GM12878 (cell line): Measurements from ENCODE around the gene CIAO1. TPM values are rescaled to one million over a fixed set of nuclear protein-coding genes. Genes with fewer than 3 reads are reported as not detected.

Experiments
- ATAC-seq: fragments of 200-7000 bp; cut with Tn5 transposase; 3 replicates; pipeline ENCODE4 v1.9.1; 2020; ENCODE audit warnings: mild to moderate bottlenecking, moderate library complexity
- BruUV-seq: library from RNA; stranded (reverse); fragments of 400-500 nt; replicated peaks from 2 replicates; lab custom pipeline; 2021; lab: Mats Ljungman, UMichigan
- CTCF ChIA-PET: fragments of 300-600 bp; sonication (Branson Sonifier 250); formaldehyde crosslinking; extraction: SDS; loops from one replicate; lab custom pipeline; 2021; ENCODE audit warnings: inconsistent platforms; lab: Yijun Ruan, JAX
- POLR2A ChIA-PET: fragments of 350-600 bp; formaldehyde crosslinking; extraction: SDS; loops from one replicate; lab custom pipeline; 2021; ENCODE audit warnings: inconsistent platforms; lab: Charles Lee
- RAD21 ChIA-PET: fragments of 300-600 bp; sonication (Branson Sonifier 250); formaldehyde crosslinking; loops from one replicate; lab custom pipeline; 2023; ENCODE audit warnings: antibody characterized with exemption; ENCODE audit not compliant: unreplicated experiment; lab: Charles Lee
- SMC1A ChIA-PET: fragments of 300-600 bp; sonication (Branson Sonifier 250); formaldehyde crosslinking; loops from one replicate; lab custom pipeline; 2023; ENCODE audit not compliant: unreplicated experiment, uncharacterized antibody; lab: Charles Lee
- DNase-seq: peaks from one replicate; pipeline ENCODE4 v3.0.0-alpha.2; 2011; ENCODE audit warnings: low read depth, low spot score
- FAIRE-seq: peaks from 3 replicates; lab custom pipeline; 2011; peaks lifted over from hg19 to GRCh38; lab: Jason Lieb, UNC
- H2AFZ ChIP-seq: 2 replicates; pipeline ENCODE4 v1.6.0; 2011; ENCODE audit warnings: low read depth, low read length, control low read depth; ENCODE audit not compliant: control insufficient read depth
- H3K27ac ChIP-seq: 2 replicates; pipeline ENCODE4 v1.5.1; 2011; ENCODE audit warnings: control low read depth; ENCODE audit not compliant: control insufficient read depth, insufficient read depth
- H3K27me3 ChIP-seq, 2 experiments: replicated peaks in 1 of 2; 2 replicates each; pipeline versions ENCODE4 v1.6.0 to v1.6.1; 2011; ENCODE audit warnings: low read length in 1 of 2; ENCODE audit not compliant: control insufficient read depth in 2 of 2, insufficient read depth in 2 of 2
- H3K36me3 ChIP-seq, 2 experiments: 2 replicates each; pipeline ENCODE4 v1.5.1; 2011; ENCODE audit warnings: low read length in 1 of 2; ENCODE audit not compliant: control insufficient read depth in 2 of 2, insufficient read depth in 2 of 2
- H3K4me1 ChIP-seq: 2 replicates; pipeline ENCODE4 v1.6.1; 2011; ENCODE audit warnings: mild to moderate bottlenecking, low read length, moderate library complexity, mixed read lengths; ENCODE audit not compliant: control insufficient read depth, insufficient read depth
- H3K4me2 ChIP-seq: 2 replicates; pipeline ENCODE4 v1.6.0; 2011; ENCODE audit warnings: control low read depth; ENCODE audit not compliant: control insufficient read depth, insufficient read depth
- H3K4me3 ChIP-seq: fragments of 200-600 bp; sonication (generic); 2 replicates; pipeline ENCODE4 v1.5.1; 2016
- H3K79me2 ChIP-seq: 2 replicates; pipeline ENCODE4 v1.6.0; 2011; ENCODE audit warnings: low read length; ENCODE audit not compliant: control insufficient read depth, insufficient read depth
- H3K9ac ChIP-seq: 2 replicates; pipeline ENCODE4 v1.8.0; 2011; ENCODE audit warnings: low read length, control low read depth, mixed read lengths; ENCODE audit not compliant: control insufficient read depth, insufficient read depth
- H3K9me3 ChIP-seq: replicated peaks from 3 replicates; pipeline ENCODE4 v1.5.1; 2011; ENCODE audit warnings: mild to moderate bottlenecking, low read length; ENCODE audit not compliant: control insufficient read depth, insufficient read depth
- H4K20me1 ChIP-seq: 2 replicates; pipeline ENCODE4 v1.6.0; 2011; ENCODE audit not compliant: control insufficient read depth, insufficient read depth
- ATF2 ChIP-seq: IDR thresholded peaks from 2 replicates; pipeline ENCODE4 v1.6.1; 2012; ENCODE audit warnings: low read length, inconsistent platforms
- CHD2 ChIP-seq: IDR thresholded peaks from 2 replicates; pipeline ENCODE4 v1.6.1; 2011; ENCODE audit warnings: low read depth, low read length, improper control_type of control experiment, borderline replicate concordance
- CREM ChIP-seq: IDR thresholded peaks from 2 replicates; pipeline ENCODE4 v1.6.1; 2014; ENCODE audit warnings: antibody characterized with exemption, low read depth
- ELK1 ChIP-seq: IDR thresholded peaks from 2 replicates; pipeline ENCODE4 v1.6.1; 2012; ENCODE audit warnings: low read depth, low read length, improper control_type of control experiment
- FOXK2 ChIP-seq: fragments of 450-650 bp; IDR thresholded peaks from 2 replicates; pipeline ENCODE4 v1.6.1; 2017; ENCODE audit warnings: mild to moderate bottlenecking, moderate library complexity
- HDAC2 ChIP-seq: fragments of 200-600 bp; sonication (generic); IDR thresholded peaks from 2 replicates; pipeline ENCODE4 v1.6.1; 2017
- HDAC6 ChIP-seq: fragments of 200-600 bp; sonication (generic); IDR thresholded peaks from one replicate; pipeline ENCODE4 v1.8.0; 2017; ENCODE audit warnings: antibody characterized with exemption; ENCODE audit not compliant: unreplicated experiment
- JUND ChIP-seq: IDR thresholded peaks from 2 replicates; pipeline ENCODE4 v1.6.1; 2012; ENCODE audit warnings: low read depth, mild to moderate bottlenecking, low read length, improper control_type of control experiment, moderate library complexity
- PML ChIP-seq: IDR thresholded peaks from 2 replicates; pipeline ENCODE4 v1.6.1; 2012; ENCODE audit warnings: low read length, inconsistent platforms
- POLR2AphosphoS2 ChIP-seq: IDR thresholded peaks from 2 replicates; pipeline ENCODE4 v1.6.1; 2011; ENCODE audit warnings: low read depth, mild to moderate bottlenecking, low read length, improper control_type of control experiment, moderate library complexity
- RAD51 ChIP-seq: fragments of 450-650 bp; IDR thresholded peaks from 2 replicates; pipeline ENCODE4 v1.6.1; 2016; ENCODE audit warnings: moderate library complexity, mild to moderate bottlenecking, inconsistent platforms
- RFX5 ChIP-seq: IDR thresholded peaks from 2 replicates; pipeline ENCODE4 v1.6.1; 2011; ENCODE audit warnings: low read depth, low read length, improper control_type of control experiment
- ZNF384 ChIP-seq: IDR thresholded peaks from 2 replicates; pipeline ENCODE4 v1.6.1; 2012; ENCODE audit warnings: low read depth, mild to moderate bottlenecking, low read length, improper control_type of control experiment, borderline replicate concordance
- ZNF592 ChIP-seq: fragments of 450-650 bp; IDR thresholded peaks from 2 replicates; pipeline ENCODE4 v1.6.1; 2017; ENCODE audit warnings: mild to moderate bottlenecking, moderate library complexity
- in situ Hi-C: fragments of 300-500 bp; cut with MboI; formaldehyde crosslinking; loops from 9 replicates; pipeline ENCODE4 v1.14.3; 2018; ENCODE audit warnings: mixed read lengths
- intact Hi-C: fragments of 100-400 bp; cut with micrococcal nuclease; formaldehyde crosslinking; loops from one replicate; pipeline ENCODE4 v1.14.2; 2022; ENCODE audit not compliant: unreplicated experiment
- polyA plus RNA-seq, 11 experiments: library from polyadenylated mRNA; depleted of rRNA in 4 of 11; unstranded in 6 of 11; stranded (reverse) in 5 of 11; fragments of >200 nt; fragmentation: Nextera tagmentation in 4 of 11; fragmentation: Illumina TruSeq in 1 of 11; extraction: Ambion mirVana in 4 of 11; extraction: Trizol in 1 of 11; gene quantifications; 1 replicate in 1 of 11; 2 replicates in 10 of 11; pipeline versions ENCODE4 v1.2.1 to v1.2.3, GENCODE V29; 2011 to 2016; ENCODE audit warnings: inconsistent platforms in 2 of 11, missing spikeins in 2 of 11, low read depth in 1 of 11
- total RNA-seq, 4 experiments: library from RNA; depleted of rRNA in 3 of 4; stranded (reverse); fragments of >200 nt in 3 of 4; fragmentation: Illumina TruSeq in 1 of 4; extraction: Trizol in 1 of 4; gene quantifications; 2 replicates each; pipeline versions ENCODE4 v1.2.1 to v1.2.3, GENCODE V29; 2013 to 2021
- TF ChIP-seq, protein P1 (sequence below): fragments of 450-650 bp; IDR thresholded peaks from 2 replicates; pipeline ENCODE4 v1.6.1; 2016; ENCODE audit warnings: mild to moderate bottlenecking

CIAO1 gene
- total and polyA plus RNA-seq, 10 of the 15 experiments (the other 5 are each of a cell fraction or from before 2014, with no cell fraction given) = 8.3 to 89.4 (median 63.4) TPM

DNA sequence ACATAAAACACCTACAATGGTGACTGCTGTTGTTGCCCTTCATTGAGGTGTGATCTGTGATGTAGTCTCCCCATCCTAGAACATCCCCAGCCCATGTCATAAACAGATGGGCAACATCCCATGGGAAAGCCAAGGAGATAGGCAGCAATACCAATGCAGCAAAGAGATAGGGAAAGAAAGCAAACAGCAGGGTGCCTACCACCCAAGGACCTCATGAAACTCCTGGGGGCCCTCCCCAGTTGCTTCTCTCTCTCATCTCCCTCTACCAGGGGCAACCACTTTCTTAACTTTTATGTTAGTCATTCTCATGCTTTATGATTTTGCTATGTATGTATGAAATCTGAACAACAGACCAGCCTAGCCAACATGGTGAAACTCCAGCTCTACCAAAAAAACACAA is 51.0 kb downstream of the CIAO1 start:
- DNase-seq = no peak
- H3K4me2 ChIP-seq = peak overlapping the region; percentile 59
- TF ChIP-seq HDAC2 = no peak
- TF ChIP-seq CREM = no peak
- TF ChIP-seq ZNF384 = no peak
- TF ChIP-seq POLR2AphosphoS2 = no peak
- TF ChIP-seq FOXK2 = no peak
- no peak for TF ChIP-seq CHD2
- TF ChIP-seq, protein P1, sequence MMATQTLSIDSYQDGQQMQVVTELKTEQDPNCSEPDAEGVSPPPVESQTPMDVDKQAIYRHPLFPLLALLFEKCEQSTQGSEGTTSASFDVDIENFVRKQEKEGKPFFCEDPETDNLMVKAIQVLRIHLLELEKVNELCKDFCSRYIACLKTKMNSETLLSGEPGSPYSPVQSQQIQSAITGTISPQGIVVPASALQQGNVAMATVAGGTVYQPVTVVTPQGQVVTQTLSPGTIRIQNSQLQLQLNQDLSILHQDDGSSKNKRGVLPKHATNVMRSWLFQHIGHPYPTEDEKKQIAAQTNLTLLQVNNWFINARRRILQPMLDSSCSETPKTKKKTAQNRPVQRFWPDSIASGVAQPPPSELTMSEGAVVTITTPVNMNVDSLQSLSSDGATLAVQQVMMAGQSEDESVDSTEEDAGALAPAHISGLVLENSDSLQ = no peak
- no peak for TF ChIP-seq ELK1
- no peak for TF ChIP-seq HDAC6
- TF ChIP-seq ATF2 = no peak
- no peak for TF ChIP-seq ZNF592
- no peak for TF ChIP-seq RFX5
- no peak for TF ChIP-seq PML
- TF ChIP-seq JUND = no peak
- TF ChIP-seq RAD51 = no peak
- TF ChIP-seq, all 136 proteins: peak for 0
- BruUV-seq = no TSS peak
- ChIA-PET CTCF (interaction anchor here (1.3 kb wide), 1 partner anchor 27 kb away, joined by 5 read pairs; no protein-coding TSS in a partner anchor), RAD21 (no interaction called here), SMC1A (interaction anchor here (13.4 kb wide), 1 partner anchor 21 kb away, joined by 231 read pairs; the partner anchor contains the start of gene NCAPH), POLR2A (interaction anchor here (3.2 kb wide), 1 partner anchor 19 kb away, joined by 15 read pairs; the partner anchor contains the start of gene NCAPH)
- Histone ChIP-seq H3K4me1 (peaks cover 16% of the 10 kb centered on the region), H3K9me3 (no peaks in the 10 kb centered on the region), H4K20me1 (no peaks in the 10 kb centered on the region), H3K27me3 (no peaks in the 10 kb centered on the region), H3K36me3 (no peaks in the 10 kb centered on the region), H3K79me2 (peaks cover 22% of the 10 kb centered on the region), H3K9ac (no peak overlapping the region), H3K27ac (peak overlapping the region; percentile 13; the same call in 1 of the 2 replicates), H2AFZ (no peak overlapping the region), H3K4me3 (no peak overlapping the region)
- in situ Hi-C loops = no loop called here
- FAIRE-seq (no peak), ATAC-seq (no peak)
- intact Hi-C loops = no loop called here
